ENCODE measurements around the gene TM4SF18.

GRCh38 chr3:149288655-149289054, 44.8 kb downstream of the TM4SF18 start:
- no peak for TF ChIP-seq CTCF (IDR thresholded peaks at IDR 0.05)
- TF ChIP-seq POLR2AphosphoS5 (IDR thresholded peaks at IDR 0.05) = no peak
- no peak for TF ChIP-seq POLR2A (IDR thresholded peaks at IDR 0.05)
- no peak for TF ChIP-seq EP300 (IDR thresholded peaks at IDR 0.05)
